Fibroblast of pulmonary artery (primary cell): ENCODE results near the gene MPL.

ENCODE experiments used
- DNase-seq: peaks from one replicate; pipeline ENCODE4 v3.0.0-alpha.2; 2010; ENCODE audit warnings: low read depth
- H3K4me3 ChIP-seq: replicated peaks from 2 replicates; pipeline ENCODE4 v1.5.1; 2011; ENCODE audit warnings: low read depth, mild to moderate bottlenecking, control low read depth, low read length, moderate library complexity
- CTCF ChIP-seq: IDR thresholded peaks from 2 replicates; pipeline ENCODE4 v1.5.1; 2011; ENCODE audit warnings: mild to moderate bottlenecking, control low read depth, low read length, inconsistent platforms; ENCODE audit errors: missing control alignments

Gene MPL

GRCh38 chr1:43305926-43306687, 31.5 kb upstream of the MPL start:
- no peak for TF ChIP-seq CTCF
- DNase-seq = no peak
- H3K4me3 ChIP-seq = no peak overlapping the region

- H3K4me3 ChIP-seq = no peak overlapping the region
- DNase-seq = no peak
- no peak for TF ChIP-seq CTCF
Observed at GRCh38 chr1:43306688-43307457, 30.7 kb upstream of the MPL start.

- no peak for DNase-seq
- TF ChIP-seq CTCF = no peak
- H3K4me3 ChIP-seq = no peak overlapping the region
Observed at GRCh38 chr1:43307458-43308158, 30.0 kb upstream of the MPL start.

- no peak for DNase-seq
- no peak overlapping the region for H3K4me3 ChIP-seq
- no peak for TF ChIP-seq CTCF
Observed at GRCh38 chr1:43308635-43309404, 28.8 kb upstream of the MPL start.

GRCh38 chr1:43309405-43310025, 28.1 kb upstream of the MPL start:
- DNase-seq = no peak
- no peak for TF ChIP-seq CTCF
- no peak overlapping the region for H3K4me3 ChIP-seq

GRCh38 chr1:43311521-43311920, 26.1 kb upstream of the MPL start:
- no peak overlapping the region for H3K4me3 ChIP-seq
- no peak for DNase-seq
- no peak for TF ChIP-seq CTCF
